ENCODE measurements around the gene WDFY4. TPM values are rescaled to one million over a fixed set of nuclear protein-coding genes. Genes with fewer than 3 reads are reported as not detected.

Gene WDFY4
- total RNA-seq, 2 donors from 2014 or later = not detected

DNA sequence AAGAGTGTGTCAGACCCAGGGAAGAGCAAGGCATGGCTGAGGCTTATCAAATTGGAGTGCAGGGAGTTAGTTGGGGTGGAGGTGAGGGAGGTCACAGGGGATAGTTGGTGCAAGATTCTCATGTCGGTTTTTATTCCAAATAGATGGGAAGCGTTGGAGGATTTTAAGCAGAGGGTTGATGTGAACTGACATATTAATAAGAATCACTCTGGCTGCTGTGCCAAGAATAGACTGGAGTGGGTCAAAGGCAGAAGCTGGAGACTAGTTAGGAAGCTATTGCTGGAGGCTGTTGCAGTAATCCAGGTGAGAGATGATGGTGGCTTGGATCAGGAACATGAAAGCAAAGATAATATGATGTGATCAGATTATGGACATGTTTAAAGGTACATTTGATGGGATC, 218.5 kb downstream of the WDFY4 start:
- H3K9me3 Mint-ChIP-seq = no peaks in the 10 kb centered on the region
- peaks cover 4% of the 10 kb centered on the region for H3K27me3 Mint-ChIP-seq (ENCODE audit: insufficient read depth)
- WGBS, 2 experiments (ENCODE audit: insufficient coverage in 1 of 2, insufficient read length in 1 of 2) = 85 to 100% methylated on average over 2 of the region's 2 CpGs

DNA sequence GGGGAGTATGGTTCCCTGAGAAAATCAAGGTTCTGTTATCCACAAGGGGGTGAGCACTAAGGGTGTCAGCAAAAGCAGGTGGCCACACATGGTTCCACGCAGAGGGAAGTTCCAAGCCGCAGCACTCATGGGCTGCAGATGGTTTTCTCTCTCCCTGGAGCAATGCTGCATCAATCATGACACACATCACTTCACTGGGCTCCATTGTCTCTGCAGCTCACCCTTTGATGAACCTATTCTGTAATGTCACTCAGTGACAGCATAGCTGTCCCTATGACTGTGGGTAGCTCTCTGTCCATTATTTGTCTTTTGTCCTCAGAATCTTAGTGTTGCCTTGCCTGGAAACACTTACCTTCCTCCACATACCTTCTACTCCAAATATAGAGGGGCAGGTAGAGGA, 220.2 kb downstream of the WDFY4 start:
- peak; percentile 28 for DNase-seq
- H3K4me1 Mint-ChIP-seq = peaks cover 3% of the 10 kb centered on the region
- H3K27me3 Mint-ChIP-seq (ENCODE audit: insufficient read depth) = peaks cover 4% of the 10 kb centered on the region
- no peaks in the 10 kb centered on the region for H3K4me1 ChIP-seq (ENCODE audit: control insufficient read depth, insufficient read depth, low read length)
- 83 to 87% methylated on average over 1 to 2 of the region's 2 CpGs for WGBS, 2 experiments (ENCODE audit: insufficient coverage in 1 of 2, insufficient read length in 1 of 2)
- H3K36me3 Mint-ChIP-seq (ENCODE audit: low read depth) = no peaks in the 10 kb centered on the region
- TF ChIP-seq, protein P1, sequence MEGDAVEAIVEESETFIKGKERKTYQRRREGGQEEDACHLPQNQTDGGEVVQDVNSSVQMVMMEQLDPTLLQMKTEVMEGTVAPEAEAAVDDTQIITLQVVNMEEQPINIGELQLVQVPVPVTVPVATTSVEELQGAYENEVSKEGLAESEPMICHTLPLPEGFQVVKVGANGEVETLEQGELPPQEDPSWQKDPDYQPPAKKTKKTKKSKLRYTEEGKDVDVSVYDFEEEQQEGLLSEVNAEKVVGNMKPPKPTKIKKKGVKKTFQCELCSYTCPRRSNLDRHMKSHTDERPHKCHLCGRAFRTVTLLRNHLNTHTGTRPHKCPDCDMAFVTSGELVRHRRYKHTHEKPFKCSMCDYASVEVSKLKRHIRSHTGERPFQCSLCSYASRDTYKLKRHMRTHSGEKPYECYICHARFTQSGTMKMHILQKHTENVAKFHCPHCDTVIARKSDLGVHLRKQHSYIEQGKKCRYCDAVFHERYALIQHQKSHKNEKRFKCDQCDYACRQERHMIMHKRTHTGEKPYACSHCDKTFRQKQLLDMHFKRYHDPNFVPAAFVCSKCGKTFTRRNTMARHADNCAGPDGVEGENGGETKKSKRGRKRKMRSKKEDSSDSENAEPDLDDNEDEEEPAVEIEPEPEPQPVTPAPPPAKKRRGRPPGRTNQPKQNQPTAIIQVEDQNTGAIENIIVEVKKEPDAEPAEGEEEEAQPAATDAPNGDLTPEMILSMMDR (conservative IDR thresholded peaks at IDR 0.05) = no peak
- H3K4me3 ChIP-seq (ENCODE audit: low read length) = no peak overlapping the region
- no peaks in the 10 kb centered on the region for H3K36me3 ChIP-seq (ENCODE audit: control insufficient read depth, insufficient read depth, low read length)
- H3K27me3 ChIP-seq (ENCODE audit: control insufficient read depth, insufficient read depth, low read length, poor library complexity, severe bottlenecking) = no peaks in the 10 kb centered on the region
- no peak overlapping the region for H3K4me3 Mint-ChIP-seq
- H3K9ac ChIP-seq (ENCODE audit: extremely low read depth, low read length, poor library complexity, severe bottlenecking) = no peak overlapping the region
- H3K27ac ChIP-seq (ENCODE audit: low read depth, low read length) = no peak overlapping the region
- no peak overlapping the region for H3K27ac Mint-ChIP-seq
- no peaks in the 10 kb centered on the region for H3K9me3 ChIP-seq (ENCODE audit: control insufficient read depth, low read length)
- H3K9me3 Mint-ChIP-seq = no peaks in the 10 kb centered on the region

More for the DNA sequence above, 218.5 kb downstream of the WDFY4 start:
- TF ChIP-seq, protein P1 (conservative IDR thresholded peaks at IDR 0.05) = no peak
- H3K27ac ChIP-seq (ENCODE audit: low read depth, low read length) = no peak overlapping the region
- no peak for DNase-seq
- H3K36me3 ChIP-seq (ENCODE audit: control insufficient read depth, insufficient read depth, low read length) = no peaks in the 10 kb centered on the region
- H3K4me3 ChIP-seq (ENCODE audit: low read length) = no peak overlapping the region
- Mint-ChIP-seq H3K4me1 (peaks cover 3% of the 10 kb centered on the region), H3K27ac (no peak overlapping the region), H3K36me3 (ENCODE audit: low read depth) (no peaks in the 10 kb centered on the region), H3K4me3 (no peak overlapping the region)
- no peak overlapping the region for H3K9ac ChIP-seq (ENCODE audit: extremely low read depth, low read length, poor library complexity, severe bottlenecking)
- no peaks in the 10 kb centered on the region for H3K27me3 ChIP-seq (ENCODE audit: control insufficient read depth, insufficient read depth, low read length, poor library complexity, severe bottlenecking)
- H3K9me3 ChIP-seq (ENCODE audit: control insufficient read depth, low read length) = no peaks in the 10 kb centered on the region
- H3K4me1 ChIP-seq (ENCODE audit: control insufficient read depth, insufficient read depth, low read length) = no peaks in the 10 kb centered on the region

DNA sequence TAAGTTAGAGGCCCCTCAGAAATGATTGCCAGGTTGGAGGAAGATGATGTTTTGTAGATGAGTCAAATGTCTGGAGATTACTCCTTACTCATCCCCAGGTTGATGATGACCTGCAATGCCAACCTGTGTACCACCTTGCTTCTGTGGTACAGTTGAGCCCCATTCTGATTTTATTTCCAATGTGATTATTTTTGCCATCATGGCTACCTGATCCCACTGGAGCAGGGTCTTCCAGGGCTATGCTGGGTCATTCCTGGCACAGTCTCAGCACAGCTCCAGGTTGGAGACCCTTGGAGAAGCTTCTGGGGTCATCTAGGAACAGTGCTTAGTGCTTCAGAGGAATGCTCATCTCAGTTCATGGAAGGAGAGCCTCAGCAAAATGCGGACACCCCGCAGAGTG, 220.6 kb downstream of the WDFY4 start:
- H3K27ac ChIP-seq (ENCODE audit: low read depth, low read length) = no peak overlapping the region
- H3K9me3 Mint-ChIP-seq = no peaks in the 10 kb centered on the region
- TF ChIP-seq, protein P1 (conservative IDR thresholded peaks at IDR 0.05) = no peak
- H3K9ac ChIP-seq (ENCODE audit: extremely low read depth, low read length, poor library complexity, severe bottlenecking) = no peak overlapping the region
- H3K4me3 ChIP-seq (ENCODE audit: low read length) = no peak overlapping the region
- H3K4me1 ChIP-seq (ENCODE audit: control insufficient read depth, insufficient read depth, low read length) = no peaks in the 10 kb centered on the region
- 89 to 96% methylated on average over 2 of the region's 2 CpGs for WGBS, 2 experiments (ENCODE audit: insufficient coverage in 1 of 2, insufficient read length in 1 of 2)
- H3K36me3 Mint-ChIP-seq (ENCODE audit: low read depth) = no peaks in the 10 kb centered on the region
- peaks cover 7% of the 10 kb centered on the region for H3K27me3 Mint-ChIP-seq (ENCODE audit: insufficient read depth)
- peaks cover 3% of the 10 kb centered on the region for H3K4me1 Mint-ChIP-seq
- no peaks in the 10 kb centered on the region for H3K36me3 ChIP-seq (ENCODE audit: control insufficient read depth, insufficient read depth, low read length)
- no peak overlapping the region for H3K4me3 Mint-ChIP-seq
- no peaks in the 10 kb centered on the region for H3K9me3 ChIP-seq (ENCODE audit: control insufficient read depth, low read length)
- H3K27ac Mint-ChIP-seq = no peak overlapping the region
- DNase-seq = peak; percentile 14
- no peaks in the 10 kb centered on the region for H3K27me3 ChIP-seq (ENCODE audit: control insufficient read depth, insufficient read depth, low read length, poor library complexity, severe bottlenecking)

All from endodermal cell (in vitro differentiated cells).